WERI-Rb-1 (cell line): ENCODE results near the gene TMEM129.

Experiments used
- DNase-seq: peaks from one replicate; pipeline ENCODE4 v3.0.0-alpha.2; 2020
- H3K27ac ChIP-seq: fragments of 250-450 bp; sonication (Bioruptor Pico); 2 replicates; pipeline ENCODE4 v1.5.1; 2020; ENCODE audit warnings: mild to moderate bottlenecking, moderate library complexity
- H3K27me3 ChIP-seq: fragments of 250-450 bp; sonication (Bioruptor Pico); 2 replicates; pipeline ENCODE4 v1.5.1; 2021; ENCODE audit warnings: mild to moderate bottlenecking, low read depth, moderate library complexity; ENCODE audit not compliant: insufficient read depth, severe bottlenecking
- H3K36me3 ChIP-seq: fragments of 250-450 bp; sonication (Bioruptor Pico); 2 replicates; pipeline ENCODE4 v1.5.1; 2020; ENCODE audit warnings: mild to moderate bottlenecking, moderate library complexity
- H3K4me3 ChIP-seq: 2 replicates; pipeline ENCODE4 v1.5.1; 2011; ENCODE audit warnings: low read depth, mild to moderate bottlenecking, control low read depth, low read length
- H3K9me3 ChIP-seq: fragments of 250-450 bp; sonication (Bioruptor Pico); 2 replicates; pipeline ENCODE4 v1.5.1; 2021; ENCODE audit warnings: mild to moderate bottlenecking, moderate library complexity; ENCODE audit not compliant: severe bottlenecking
- CTCF ChIP-seq: IDR thresholded peaks from 2 replicates; pipeline ENCODE4 v1.5.1; 2011; ENCODE audit warnings: low read depth, mild to moderate bottlenecking, control low read depth, inconsistent platforms, low read length

The TMEM129 gene

GRCh38 chr4:1712216-1713002 is 8.7 kb downstream of the TMEM129 start, which contains the start of gene SLBP:
Gene SLBP (minus strand): TSS chr4:1712319. CDS start chr4:1712188, 131 bp downstream.
- Histone ChIP-seq H3K27ac (peak within 1 kb of the TSS; percentile 100), H3K9me3 (no peaks in the 10 kb centered on the region), H3K4me3 (peak within 1 kb of the TSS; percentile 91), H3K27me3 (no peaks in the 10 kb centered on the region), H3K36me3 (peaks cover 76% of the 10 kb centered on the region)
- TF ChIP-seq CTCF: no peak
- peak; percentile 99 for DNase-seq

GRCh38 chr4:1711571-1712215 is 9.4 kb downstream of the TMEM129 start:
- H3K9me3 ChIP-seq: no peaks in the 10 kb centered on the region
- peak overlapping the region; percentile 91 for H3K4me3 ChIP-seq
- H3K36me3 ChIP-seq: peaks cover 75% of the 10 kb centered on the region
- peak overlapping the region; percentile 100 for H3K27ac ChIP-seq
- H3K27me3 ChIP-seq: no peaks in the 10 kb centered on the region
- no peak for TF ChIP-seq CTCF
- no peak for DNase-seq

GRCh38 chr4:1711055-1711570 is 10.0 kb downstream of the TMEM129 start:
- Histone ChIP-seq H3K27me3 (no peaks in the 10 kb centered on the region), H3K27ac (peak overlapping the region; percentile 100), H3K9me3 (no peaks in the 10 kb centered on the region), H3K36me3 (peaks cover 75% of the 10 kb centered on the region), H3K4me3 (peak overlapping the region; percentile 91)
- TF ChIP-seq CTCF: no peak
- DNase-seq: no peak

- no peak overlapping the region for H3K27ac ChIP-seq
- no peak for TF ChIP-seq CTCF
- H3K9me3 ChIP-seq: no peaks in the 10 kb centered on the region
- H3K27me3 ChIP-seq: no peaks in the 10 kb centered on the region
- peaks cover 77% of the 10 kb centered on the region for H3K36me3 ChIP-seq
- no peak for DNase-seq
- H3K4me3 ChIP-seq: no peak overlapping the region
These were observed 12.5 kb downstream of the TMEM129 start for GRCh38 chr4:1708581-1708980.

GRCh38 chr4:1706358-1706757 is 14.8 kb downstream of the TMEM129 start:
- Histone ChIP-seq H3K36me3 (peaks cover 95% of the 10 kb centered on the region), H3K9me3 (no peaks in the 10 kb centered on the region), H3K27ac (no peak overlapping the region), H3K4me3 (no peak overlapping the region), H3K27me3 (no peaks in the 10 kb centered on the region)
- no peak for TF ChIP-seq CTCF
- no peak for DNase-seq
